ENCODE measurements around the gene ABL2.

DNA sequence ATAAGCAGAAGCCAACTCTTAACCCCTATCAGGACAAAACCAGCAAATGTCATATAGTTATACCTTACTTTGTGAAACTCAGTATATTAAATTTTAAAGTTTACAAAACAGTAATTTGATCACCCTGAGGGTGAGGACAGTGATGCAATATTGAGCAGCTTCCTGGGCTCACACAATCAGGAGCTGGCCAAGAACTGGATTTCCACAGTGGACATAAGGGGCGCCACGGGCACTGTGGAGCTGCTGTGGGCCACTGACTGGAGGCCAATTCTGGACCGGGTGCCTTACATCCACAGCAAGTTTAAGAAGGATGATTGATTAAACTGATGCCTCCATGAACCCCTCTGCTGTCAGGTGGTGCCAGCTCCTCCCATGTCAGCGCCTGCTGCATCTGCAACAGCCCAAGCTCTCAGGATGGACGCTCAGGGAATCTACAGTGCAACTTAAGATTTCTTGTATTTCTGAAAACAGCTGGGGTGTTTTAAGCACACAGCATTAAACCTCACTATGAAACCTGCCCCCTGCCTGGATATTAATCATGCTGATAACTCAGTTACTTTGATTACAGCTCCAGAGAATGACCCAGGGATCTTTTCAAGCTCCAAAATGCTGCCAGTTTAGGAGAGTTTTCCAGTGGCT, 91.7 kb downstream of the ABL2 start:
- TF ChIP-seq, protein P1, sequence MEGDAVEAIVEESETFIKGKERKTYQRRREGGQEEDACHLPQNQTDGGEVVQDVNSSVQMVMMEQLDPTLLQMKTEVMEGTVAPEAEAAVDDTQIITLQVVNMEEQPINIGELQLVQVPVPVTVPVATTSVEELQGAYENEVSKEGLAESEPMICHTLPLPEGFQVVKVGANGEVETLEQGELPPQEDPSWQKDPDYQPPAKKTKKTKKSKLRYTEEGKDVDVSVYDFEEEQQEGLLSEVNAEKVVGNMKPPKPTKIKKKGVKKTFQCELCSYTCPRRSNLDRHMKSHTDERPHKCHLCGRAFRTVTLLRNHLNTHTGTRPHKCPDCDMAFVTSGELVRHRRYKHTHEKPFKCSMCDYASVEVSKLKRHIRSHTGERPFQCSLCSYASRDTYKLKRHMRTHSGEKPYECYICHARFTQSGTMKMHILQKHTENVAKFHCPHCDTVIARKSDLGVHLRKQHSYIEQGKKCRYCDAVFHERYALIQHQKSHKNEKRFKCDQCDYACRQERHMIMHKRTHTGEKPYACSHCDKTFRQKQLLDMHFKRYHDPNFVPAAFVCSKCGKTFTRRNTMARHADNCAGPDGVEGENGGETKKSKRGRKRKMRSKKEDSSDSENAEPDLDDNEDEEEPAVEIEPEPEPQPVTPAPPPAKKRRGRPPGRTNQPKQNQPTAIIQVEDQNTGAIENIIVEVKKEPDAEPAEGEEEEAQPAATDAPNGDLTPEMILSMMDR (IDR thresholded peaks at IDR 0.05): no peak
- TF ChIP-seq POLR2A (IDR thresholded peaks at IDR 0.05; ENCODE audit: low read depth) (no peak), POLR2AphosphoS5 (IDR thresholded peaks at IDR 0.05) (no peak), EP300 (IDR thresholded peaks at IDR 0.05) (no peak)
